Activated naive CD4-positive, alpha-beta T cell treated with anti-CD3 and anti-CD28 coated beads for 36 hours (primary cell): ENCODE measurements around the gene TROAP. TPM values are rescaled to one million over a fixed set of nuclear protein-coding genes. Genes with fewer than 3 reads are reported as not detected.
"Not testable (repeated sequence)": the region's sequence is repeated elsewhere in the genome, so short reads cannot be mapped to it uniquely, and the experiment has no call there.

Source experiments
- CTCF ChIA-PET: fragments of 350-600 bp; sonication (Branson Sonifier 250); formaldehyde crosslinking; loops from one replicate; lab custom pipeline; 2021; ENCODE audit warnings: antibody characterized with exemption; lab: Charles Lee
- DNase-seq: peaks from one replicate; pipeline ENCODE4 v3.0.0-alpha.2; 2020
- H3K27ac Mint-ChIP-seq: one replicate; pipeline ENCODE4 v1.8.0; 2021; ENCODE audit warnings: mild to moderate bottlenecking, mixed read lengths
- H3K27me3 Mint-ChIP-seq: one replicate; pipeline ENCODE4 v1.8.0; 2021; ENCODE audit warnings: low read depth, mixed read lengths
- H3K36me3 Mint-ChIP-seq: one replicate; pipeline ENCODE4 v1.8.0; 2021; ENCODE audit warnings: low read depth, mixed read lengths
- H3K4me1 Mint-ChIP-seq: one replicate; pipeline ENCODE4 v1.8.0; 2021; ENCODE audit warnings: low read depth, mixed read lengths
- H3K4me3 Mint-ChIP-seq: one replicate; pipeline ENCODE4 v1.8.0; 2021; ENCODE audit warnings: mild to moderate bottlenecking, moderate library complexity, mixed read lengths
- H3K9me3 Mint-ChIP-seq: one replicate; pipeline ENCODE4 v1.8.0; 2021; ENCODE audit warnings: mixed read lengths
- intact Hi-C: fragments of 100-400 bp; cut with micrococcal nuclease; formaldehyde crosslinking; loops from one replicate; pipeline ENCODE4 v1.15.1; 2023
- total RNA-seq, 2 experiments: library from RNA; stranded (reverse); gene quantifications; one replicate each; pipeline ENCODE4 v1.2.3, GENCODE V29; 2021

The TROAP gene, protein sequence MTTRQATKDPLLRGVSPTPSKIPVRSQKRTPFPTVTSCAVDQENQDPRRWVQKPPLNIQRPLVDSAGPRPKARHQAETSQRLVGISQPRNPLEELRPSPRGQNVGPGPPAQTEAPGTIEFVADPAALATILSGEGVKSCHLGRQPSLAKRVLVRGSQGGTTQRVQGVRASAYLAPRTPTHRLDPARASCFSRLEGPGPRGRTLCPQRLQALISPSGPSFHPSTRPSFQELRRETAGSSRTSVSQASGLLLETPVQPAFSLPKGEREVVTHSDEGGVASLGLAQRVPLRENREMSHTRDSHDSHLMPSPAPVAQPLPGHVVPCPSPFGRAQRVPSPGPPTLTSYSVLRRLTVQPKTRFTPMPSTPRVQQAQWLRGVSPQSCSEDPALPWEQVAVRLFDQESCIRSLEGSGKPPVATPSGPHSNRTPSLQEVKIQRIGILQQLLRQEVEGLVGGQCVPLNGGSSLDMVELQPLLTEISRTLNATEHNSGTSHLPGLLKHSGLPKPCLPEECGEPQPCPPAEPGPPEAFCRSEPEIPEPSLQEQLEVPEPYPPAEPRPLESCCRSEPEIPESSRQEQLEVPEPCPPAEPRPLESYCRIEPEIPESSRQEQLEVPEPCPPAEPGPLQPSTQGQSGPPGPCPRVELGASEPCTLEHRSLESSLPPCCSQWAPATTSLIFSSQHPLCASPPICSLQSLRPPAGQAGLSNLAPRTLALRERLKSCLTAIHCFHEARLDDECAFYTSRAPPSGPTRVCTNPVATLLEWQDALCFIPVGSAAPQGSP
- 10 to 100 TPM; 67.4 to 68.8 TPM for total RNA-seq

GRCh38 chr12:49322708-49323523 lies at the start of gene TROAP:
TSS of gene TROAP (plus strand) at chr12:49323255. CDS start at chr12:49323609, 354 bp downstream.
- DNase-seq = peak; percentile 99
- no peaks in the 10 kb centered on the region for H3K27me3 Mint-ChIP-seq
- H3K36me3 Mint-ChIP-seq = peaks cover 16% of the 10 kb centered on the region
- intact Hi-C loops = loop anchor here (1.0 to 2.0 kb wide), 10 partner anchors 14 to 418 kb away; partner anchors contain the start of genes C1QL4, PRPF40B, SPATS2 and TMBIM6
- no peaks in the 10 kb centered on the region for H3K9me3 Mint-ChIP-seq
- CTCF ChIA-PET = interaction anchor here (0.6 to 3.9 kb wide), 13 partner anchors 9 to 441 kb away, joined by 3 to 29 read pairs (median 4); partner anchors contain the start of genes C1QL4 and PRPH
- peaks cover 17% of the 10 kb centered on the region for H3K4me1 Mint-ChIP-seq
- H3K27ac Mint-ChIP-seq = peak within 1 kb of the TSS; percentile 91
- peak within 1 kb of the TSS; percentile 98 for H3K4me3 Mint-ChIP-seq

DNA sequence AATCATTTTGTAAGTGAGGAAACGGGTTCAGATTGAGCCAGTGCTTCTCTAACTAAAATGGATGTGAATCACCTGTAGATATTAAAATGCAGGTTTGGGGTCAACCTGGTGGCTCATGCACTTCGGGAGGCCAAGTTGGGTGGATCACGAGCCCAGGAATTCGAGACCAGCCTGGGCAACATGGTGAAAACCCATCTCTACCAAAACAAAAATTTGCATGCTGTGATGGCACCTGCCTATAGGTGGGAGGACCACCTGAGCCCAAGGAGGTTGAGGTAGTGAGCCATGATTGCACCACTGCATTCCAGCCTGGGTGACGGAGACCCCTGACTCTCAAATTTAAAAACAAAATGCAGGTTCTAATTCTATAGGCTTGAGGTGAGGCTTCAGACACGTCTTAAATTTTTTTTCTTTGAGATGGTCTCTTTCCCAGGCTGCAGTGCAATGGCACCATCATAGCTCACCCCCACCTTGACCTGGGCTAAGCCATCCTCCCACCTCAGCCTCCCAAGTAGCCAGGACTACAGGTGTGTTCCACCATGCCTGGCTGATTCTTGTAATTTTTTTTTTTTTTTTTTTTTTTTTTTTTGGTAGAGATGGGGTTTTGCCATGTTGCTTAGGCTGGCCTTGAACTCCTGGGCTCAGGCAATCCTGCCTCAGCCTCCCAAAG lies 49.2 kb upstream of the TROAP start:
- no peak for DNase-seq
- Mint-ChIP-seq H3K9me3 (no peaks in the 10 kb centered on the region), H3K4me3 (no peak overlapping the region), H3K36me3 (peaks cover 31% of the 10 kb centered on the region), H3K27me3 (no peaks in the 10 kb centered on the region), H3K4me1 (peaks cover 7% of the 10 kb centered on the region), H3K27ac (no peak overlapping the region)
- CTCF ChIA-PET = interaction anchor here (1.0 kb wide), 1 partner anchor 15 kb away, joined by 6 read pairs; no protein-coding TSS in a partner anchor
- intact Hi-C loops = no loop called here

DNA sequence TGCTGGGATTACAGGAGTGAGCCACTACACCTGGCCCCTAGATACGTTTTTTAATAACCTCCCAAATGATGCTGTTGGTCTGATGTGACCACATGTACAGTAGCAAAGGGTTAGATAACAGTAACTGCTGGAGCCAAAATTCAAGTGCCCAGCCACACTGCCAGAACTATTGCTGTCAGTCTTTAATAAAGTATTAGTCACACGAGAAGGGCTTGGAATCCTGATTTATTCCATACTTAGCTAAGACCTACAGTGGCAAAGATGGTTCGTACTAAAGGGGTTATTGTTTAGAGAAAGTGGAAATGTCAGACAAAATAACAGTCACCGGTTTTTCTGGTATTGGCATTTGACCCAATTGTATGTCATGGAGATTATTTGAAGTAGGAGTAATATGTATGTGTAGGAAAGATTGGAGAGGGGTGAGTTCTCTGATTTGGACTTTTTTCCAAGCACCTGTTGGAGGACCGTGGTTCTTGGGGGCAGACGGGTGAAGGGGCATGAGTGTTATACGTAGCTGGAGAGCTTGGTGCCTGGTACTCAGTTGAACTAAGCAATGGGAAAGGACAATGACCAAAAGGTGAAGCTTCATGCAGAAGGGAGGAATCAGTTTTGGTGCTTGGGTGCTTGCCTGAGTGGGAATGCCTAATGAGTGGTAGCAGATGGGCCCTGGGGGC lies 48.5 kb upstream of the TROAP start:
- Mint-ChIP-seq H3K4me3 (no peak overlapping the region), H3K9me3 (no peaks in the 10 kb centered on the region), H3K4me1 (no peaks in the 10 kb centered on the region), H3K27ac (no peak overlapping the region), H3K36me3 (peaks cover 24% of the 10 kb centered on the region), H3K27me3 (no peaks in the 10 kb centered on the region)
- CTCF ChIA-PET = no interaction called here
- intact Hi-C loops = no loop called here
- DNase-seq = no peak

GRCh38 chr12:49276304-49277290 lies 46.5 kb upstream of the TROAP start:
- H3K4me1 Mint-ChIP-seq = no peaks in the 10 kb centered on the region
- CTCF ChIA-PET = interaction anchor here (1.2 to 2.3 kb wide), 4 partner anchors 12 to 66 kb away, joined by 3 to 12 read pairs (median 6); no protein-coding TSS in a partner anchor
- no peak overlapping the region for H3K27ac Mint-ChIP-seq
- no peaks in the 10 kb centered on the region for H3K27me3 Mint-ChIP-seq
- intact Hi-C loops = no loop called here
- no peak overlapping the region for H3K4me3 Mint-ChIP-seq
- DNase-seq = no peak
- H3K36me3 Mint-ChIP-seq = peaks cover 11% of the 10 kb centered on the region
- H3K9me3 Mint-ChIP-seq = no peaks in the 10 kb centered on the region

DNA sequence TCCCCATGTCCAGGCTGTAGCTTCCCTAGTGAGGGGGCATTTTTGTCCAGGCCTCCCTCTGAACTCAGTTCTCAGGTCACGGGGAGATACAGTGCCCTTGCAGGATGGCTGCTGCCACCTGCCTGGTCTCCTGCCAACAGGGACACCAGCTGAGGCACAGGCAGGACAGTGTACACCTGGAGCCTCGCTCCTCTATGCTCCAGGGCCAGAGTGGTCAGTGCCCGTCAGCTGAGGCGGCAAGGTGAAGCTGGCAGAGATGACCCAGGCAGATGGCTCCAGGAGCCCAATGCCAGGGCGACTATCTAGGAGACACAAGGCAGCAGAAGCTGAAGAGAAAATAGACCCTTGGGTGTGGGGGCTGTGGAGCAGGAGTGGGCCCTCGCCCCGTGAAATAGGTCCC lies 45.6 kb upstream of the TROAP start:
- Mint-ChIP-seq H3K36me3 (peaks cover 8% of the 10 kb centered on the region), H3K27ac (no peak overlapping the region), H3K27me3 (no peaks in the 10 kb centered on the region), H3K4me3 (no peak overlapping the region), H3K9me3 (no peaks in the 10 kb centered on the region), H3K4me1 (no peaks in the 10 kb centered on the region)
- intact Hi-C loops = no loop called here
- CTCF ChIA-PET = interaction anchor here (1.2 to 2.3 kb wide), 3 partner anchors 11 to 65 kb away, joined by 4 to 12 read pairs (median 7); no protein-coding TSS in a partner anchor
- DNase-seq = no peak

DNA sequence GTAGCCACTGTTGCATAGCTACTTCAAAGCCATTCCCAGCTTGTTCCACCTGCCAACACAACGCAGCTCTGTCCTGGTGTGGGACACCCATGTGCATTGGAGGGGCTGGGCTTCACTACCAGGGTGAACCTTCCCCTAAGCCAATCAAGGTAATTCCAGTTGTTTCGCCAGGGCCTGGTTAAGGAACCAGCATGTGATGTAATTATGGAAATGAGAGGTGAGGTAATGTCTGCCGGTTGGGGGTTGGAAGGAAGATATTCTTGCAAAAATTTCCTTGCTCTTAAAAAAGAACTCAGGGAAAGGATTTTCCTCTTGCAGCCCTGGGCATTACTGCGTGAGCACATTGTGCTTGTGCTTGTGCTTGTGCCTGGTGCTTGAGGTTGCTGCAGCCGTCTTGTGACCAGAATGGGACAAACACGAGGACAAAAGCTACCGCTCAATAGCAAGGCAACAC lies 43.3 kb upstream of the TROAP start:
- Mint-ChIP-seq H3K27me3 (no peaks in the 10 kb centered on the region), H3K9me3 (no peaks in the 10 kb centered on the region), H3K27ac (no peak overlapping the region), H3K36me3 (no peaks in the 10 kb centered on the region), H3K4me3 (no peak overlapping the region), H3K4me1 (no peaks in the 10 kb centered on the region)
- CTCF ChIA-PET = interaction anchor here (0.6 to 1.8 kb wide), 3 partner anchors 10 to 18 kb away, joined by 3 to 4 read pairs (median 4); no protein-coding TSS in a partner anchor
- no peak for DNase-seq
- intact Hi-C loops = no loop called here

- DNase-seq, H3K27me3 Mint-ChIP-seq, intact Hi-C loops, H3K4me1 Mint-ChIP-seq, H3K9me3 Mint-ChIP-seq, H3K36me3 Mint-ChIP-seq, H3K27ac Mint-ChIP-seq, H3K4me3 Mint-ChIP-seq: not testable (repeated sequence)
- CTCF ChIA-PET = interaction anchor here (0.6 to 1.8 kb wide), 2 partner anchors 9 to 17 kb away, joined by 3 to 4 read pairs; no protein-coding TSS in a partner anchor
These were observed 42.5 kb upstream of the TROAP start for GRCh38 chr12:49280545-49280944.

- no peak for DNase-seq
- H3K36me3 Mint-ChIP-seq = no peaks in the 10 kb centered on the region
- no peak overlapping the region for H3K27ac Mint-ChIP-seq
- no peaks in the 10 kb centered on the region for H3K4me1 Mint-ChIP-seq
- CTCF ChIA-PET = interaction anchor here (0.7 to 0.8 kb wide), 2 partner anchors 15 to 61 kb away, joined by 3 read pairs; no protein-coding TSS in a partner anchor
- H3K9me3 Mint-ChIP-seq = no peaks in the 10 kb centered on the region
- H3K4me3 Mint-ChIP-seq = no peak overlapping the region
- H3K27me3 Mint-ChIP-seq = peaks cover 5% of the 10 kb centered on the region
- intact Hi-C loops = no loop called here
These were observed 40.8 kb upstream of the TROAP start for GRCh38 chr12:49282302-49282701.

DNA sequence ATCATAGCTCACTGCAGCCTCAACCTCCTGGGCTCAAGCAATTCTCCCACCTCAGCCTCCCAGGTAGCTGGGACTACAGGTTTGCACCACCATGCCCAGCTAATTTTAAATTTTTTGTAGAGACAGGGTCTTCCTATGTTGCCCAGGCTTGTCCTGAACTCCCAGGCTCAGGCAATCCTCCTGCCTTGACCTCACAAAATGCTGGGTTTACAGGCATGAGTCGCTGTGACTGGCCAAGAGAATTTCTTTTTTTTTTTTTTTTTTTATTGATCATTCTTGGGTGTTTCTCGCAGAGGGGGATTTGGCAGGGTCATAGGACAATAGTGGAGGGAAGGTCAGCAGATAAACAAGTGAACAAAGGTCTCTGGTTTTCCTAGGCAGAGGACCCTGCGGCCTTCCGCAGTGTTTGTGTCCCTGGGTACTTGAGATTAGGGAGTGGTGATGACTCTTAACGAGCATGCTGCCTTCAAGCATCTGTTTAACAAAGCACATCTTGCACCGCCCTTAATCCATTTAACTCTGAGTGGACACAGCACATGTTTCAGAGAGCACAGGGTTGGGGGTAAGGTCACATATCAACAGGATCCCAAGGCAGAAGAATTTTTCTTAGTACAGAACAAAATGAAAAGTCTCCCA lies 40.2 kb upstream of the TROAP start:
- DNase-seq, H3K27me3 Mint-ChIP-seq, H3K4me1 Mint-ChIP-seq, H3K9me3 Mint-ChIP-seq, H3K36me3 Mint-ChIP-seq, H3K4me3 Mint-ChIP-seq, intact Hi-C loops, H3K27ac Mint-ChIP-seq: not testable (repeated sequence)
- CTCF ChIA-PET = interaction anchor here (0.8 kb wide), 1 partner anchor 60 kb away, joined by 3 read pairs; no protein-coding TSS in a partner anchor
